ENCODE data around the gene GFRA4.

Gene GFRA4

GRCh38 chr20:3711484-3711941, 48.3 kb upstream of the GFRA4 start:
- TF ChIP-seq PATZ1 (CRISPR knock-in tag; IDR thresholded peaks at IDR 0.05; ENCODE audit: borderline replicate concordance) (no peak), PPARA (CRISPR knock-in tag; IDR thresholded peaks at IDR 0.05; ENCODE audit: borderline replicate concordance) (no peak), CREB5 (CRISPR knock-in tag; IDR thresholded peaks at IDR 0.05; ENCODE audit: low read depth) (no peak), ZNF565 (CRISPR knock-in tag; conservative IDR thresholded peaks at IDR 0.05; ENCODE audit: low read depth) (no peak), CSRNP3 (CRISPR knock-in tag; IDR thresholded peaks at IDR 0.05) (no peak), SNAI2 (CRISPR knock-in tag; IDR thresholded peaks at IDR 0.05) (no peak), ZC3H10 (CRISPR knock-in tag; IDR thresholded peaks at IDR 0.05) (no peak), ZNF8 (CRISPR knock-in tag; IDR thresholded peaks at IDR 0.05) (no peak), TOX (CRISPR knock-in tag; IDR thresholded peaks at IDR 0.05; ENCODE audit: borderline replicate concordance) (no peak), CSDC2 (CRISPR knock-in tag; IDR thresholded peaks at IDR 0.05) (no peak), POU6F1 (CRISPR knock-in tag; IDR thresholded peaks at IDR 0.05; ENCODE audit: borderline replicate concordance, low read depth) (no peak), ZFP3 (CRISPR knock-in tag; IDR thresholded peaks at IDR 0.05) (no peak), ZFP30 (CRISPR knock-in tag; IDR thresholded peaks at IDR 0.05) (no peak), BACH2 (CRISPR knock-in tag; IDR thresholded peaks at IDR 0.05; ENCODE audit: borderline replicate concordance) (no peak), ARNTL (CRISPR knock-in tag; IDR thresholded peaks at IDR 0.05; ENCODE audit: borderline replicate concordance, low read depth) (no peak), OSR1 (CRISPR knock-in tag; IDR thresholded peaks at IDR 0.05) (no peak), GLIS3 (CRISPR knock-in tag; IDR thresholded peaks at IDR 0.05) (no peak)
- ATAC-seq: no peak

- ATAC-seq: peak; percentile 84
Observed at GRCh38 chr20:3710703-3711483, 47.7 kb upstream of the GFRA4 start.

More at GRCh38 chr20:3710703-3711483, 47.7 kb upstream of the GFRA4 start:
- TF ChIP-seq TOX (CRISPR knock-in tag; IDR thresholded peaks at IDR 0.05; ENCODE audit: borderline replicate concordance): no peak
- TF ChIP-seq PATZ1 (CRISPR knock-in tag; IDR thresholded peaks at IDR 0.05; ENCODE audit: borderline replicate concordance): no peak
- no peak for TF ChIP-seq ZFP30 (CRISPR knock-in tag; IDR thresholded peaks at IDR 0.05)
- no peak for TF ChIP-seq OSR1 (CRISPR knock-in tag; IDR thresholded peaks at IDR 0.05)
- TF ChIP-seq ESRRG (CRISPR knock-in tag; IDR thresholded peaks at IDR 0.05): no peak
- no peak for TF ChIP-seq POU6F1 (CRISPR knock-in tag; IDR thresholded peaks at IDR 0.05; ENCODE audit: borderline replicate concordance, low read depth)
- TF ChIP-seq ZFP3 (CRISPR knock-in tag; IDR thresholded peaks at IDR 0.05): no peak
- TF ChIP-seq RARB (CRISPR knock-in tag; IDR thresholded peaks at IDR 0.05): no peak
- TF ChIP-seq CREB5 (CRISPR knock-in tag; IDR thresholded peaks at IDR 0.05; ENCODE audit: low read depth): no peak
- no peak for TF ChIP-seq BACH2 (CRISPR knock-in tag; IDR thresholded peaks at IDR 0.05; ENCODE audit: borderline replicate concordance)
- TF ChIP-seq ZNF565 (CRISPR knock-in tag; conservative IDR thresholded peaks at IDR 0.05; ENCODE audit: low read depth): no peak
- TF ChIP-seq SNAI2 (CRISPR knock-in tag; IDR thresholded peaks at IDR 0.05): no peak
- TF ChIP-seq ZC3H10 (CRISPR knock-in tag; IDR thresholded peaks at IDR 0.05): no peak
